Psoas muscle (tissue), 8 donors: Measurements from ENCODE around the gene ZNF600. TPM values are rescaled to one million over a fixed set of nuclear protein-coding genes. Genes with fewer than 3 reads are reported as not detected.
"Not testable (repeated sequence)": the region's sequence is repeated elsewhere in the genome, so short reads cannot be mapped to it uniquely, and the experiment has no call there.

ENCODE experiments used
- ATAC-seq, 4 donors: fragments of 200-7000 bp; cut with Tn5 transposase; one replicate each; pipeline ENCODE4 v1.9.1; 2020; ENCODE audit warnings: moderate library complexity in 3 of 4, mild to moderate bottlenecking in 2 of 4
- DNase-seq, 2 donors: peaks; one replicate each; pipeline ENCODE4 v3.0.0-alpha.2; 2020
- H3K27ac ChIP-seq: fragments of 200-600 bp; one replicate; pipeline ENCODE4 v1.8.0; 2022
- H3K27me3 ChIP-seq, 3 donors: fragments of 200-600 bp in 1 of 3; one replicate each; pipeline versions ENCODE4 v1.6.1 to v1.8.0; 2013 to 2022; ENCODE audit warnings: low read length in 2 of 3, mild to moderate bottlenecking in 2 of 3, moderate library complexity in 1 of 3; ENCODE audit not compliant: insufficient read depth in 3 of 3
- H3K36me3 ChIP-seq, 2 donors: fragments of 200-600 bp in 1 of 2; one replicate each; pipeline versions ENCODE4 v1.6.1 to v1.8.0; 2013 to 2022; ENCODE audit warnings: low read depth in 1 of 2, mild to moderate bottlenecking in 1 of 2, moderate library complexity in 1 of 2; ENCODE audit not compliant: insufficient read depth in 1 of 2
- H3K4me1 ChIP-seq: fragments of 200-600 bp; one replicate; pipeline ENCODE4 v1.8.0; 2022
- H3K4me3 ChIP-seq: fragments of 200-600 bp; one replicate; pipeline ENCODE4 v1.8.0; 2022; ENCODE audit warnings: mild to moderate bottlenecking
- H3K9me3 ChIP-seq: fragments of 200-600 bp; one replicate; pipeline ENCODE4 v1.8.0; 2022
- WGBS, 3 donors: extraction: QIAGEN DNeasy Blood & Tissue Kit; methylation state at CpG; one replicate each; pipeline versions ENCODE4 v1.1.6 to v1.1.7; 2013; 5-methylcytosine and 5-hydroxymethylcytosine counted together
- intact Hi-C, 2 donors: fragments of 100-400 bp; cut with DNase I; formaldehyde crosslinking; loops; one replicate each; pipeline versions ENCODE4 v1.11.0 to v1.14.2; 2022
- polyA plus RNA-seq, 3 donors: library from polyadenylated mRNA; stranded (reverse); fragments of 200-250 nt; gene quantifications; one replicate each; pipeline ENCODE4 v1.2.3, GENCODE V29; 2013
- total RNA-seq, 4 donors: library from RNA; stranded (reverse); fragmentation: NEBNext Ultra II Directional in 2 of 4; extraction: Animal tissue kit (Norgen Biotek cat#: 25700) in 2 of 4; gene quantifications; one replicate each; pipeline versions ENCODE4 v1.2.1 to v1.2.4, GENCODE V29; 2021 to 2023
- TF ChIP-seq, protein P1 (sequence below): fragments of 200-600 bp; IDR thresholded peaks from one replicate; pipeline ENCODE4 v1.8.0; 2022; ENCODE audit warnings: antibody characterized with exemption
- donor health status: healthy with polysubstance abuse.
- donor health status: DM: no; HTN: no; CAD: no; lungs with moderate emphysema.
- donor health status: Bipolar disorder and iron deficiency.
- donor health status: healthy.
- donor health status: DM: yes; HTN: yes; CAD: no.
- donor health status: DM: no; HTN: no; CAD: no.
- donor health status: DM: no; HTN: no; CAD: no.
- donor health status: DM: yes; HTN: yes; CAD: no.

Gene ZNF600
- total and polyA plus RNA-seq, 7 donors = 0.71 to 3.0 (median 1.7) TPM

DNA sequence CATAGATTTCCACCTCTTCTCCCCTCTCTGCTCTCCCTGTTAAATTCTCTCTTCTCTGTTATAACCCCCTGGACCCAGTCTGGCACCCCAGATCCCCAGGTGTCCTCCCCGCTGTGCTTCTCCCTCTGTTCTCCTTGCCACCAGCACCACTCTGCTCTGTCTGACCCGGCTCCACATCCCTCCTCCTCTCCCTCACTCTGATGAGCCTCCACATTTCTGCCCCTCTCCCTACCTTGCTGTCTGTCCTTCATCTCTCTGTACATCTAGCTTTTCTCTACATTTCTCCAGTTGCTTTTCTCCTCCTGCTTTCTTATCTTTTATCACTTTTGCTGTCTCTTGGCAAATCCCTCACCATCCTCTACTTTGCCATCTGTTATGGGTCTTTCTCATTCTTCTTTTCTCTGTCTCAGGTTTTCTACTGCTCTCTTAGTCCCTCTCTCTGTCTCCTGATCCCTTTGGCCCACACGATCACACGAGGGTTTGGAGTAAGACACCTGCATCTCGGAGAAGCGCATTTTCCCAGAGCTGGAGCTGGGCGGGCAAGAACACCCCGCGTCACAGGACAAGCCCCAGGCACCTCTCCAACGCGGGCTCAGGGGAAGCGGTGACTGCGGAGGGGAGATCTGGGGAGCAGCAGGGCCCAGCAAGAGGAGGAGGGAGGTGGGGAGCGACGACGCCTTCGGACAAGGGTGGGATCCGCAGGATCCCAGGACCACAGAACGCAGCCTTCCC lies 34.0 kb upstream of the ZNF600 start:
- H3K9me3 ChIP-seq, H3K27me3 ChIP-seq, H3K4me1 ChIP-seq, H3K36me3 ChIP-seq: not testable (repeated sequence)
- intact Hi-C loops = loop anchor here in 1 of 2 donors (5.0 kb wide), 1 partner anchor 37 kb away; the partner anchor contains the start of gene ZNF468
- Histone ChIP-seq H3K4me3 (peak overlapping the region; percentile 77), H3K27ac (peak overlapping the region; percentile 58)
- ATAC-seq = peak; percentile 28 to 65 (median 52)
- WGBS, 3 donors = 2 to 5% (median 3%) methylated on average over 12 to 18 of the region's 19 CpGs
- peak; percentile 53 to 55 for DNase-seq

DNA sequence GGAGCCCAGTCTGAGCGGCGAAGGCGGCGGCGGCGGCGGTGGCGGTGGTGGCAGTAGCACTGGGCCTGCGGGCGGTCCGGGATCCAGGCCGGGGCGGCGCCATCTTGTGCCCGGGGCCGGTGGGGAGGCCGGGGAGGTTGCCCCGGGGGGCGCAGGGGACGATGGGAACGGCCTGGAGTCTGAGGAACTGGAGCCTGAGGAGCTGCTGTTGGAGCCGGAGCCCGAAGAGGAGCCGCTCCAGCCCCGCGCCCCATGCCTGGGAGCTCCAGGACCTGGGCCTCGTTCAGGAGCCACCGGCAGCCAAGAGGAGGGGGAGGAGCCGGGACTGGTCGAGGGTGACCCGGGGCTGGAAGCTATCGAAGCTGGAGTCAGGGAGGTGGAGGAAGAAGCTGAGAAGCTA lies 23.2 kb upstream of the ZNF600 start:
- DNase-seq (no peak), ATAC-seq (no peak)
- Histone ChIP-seq H3K4me1 (no peaks in the 10 kb centered on the region), H3K9me3 (peaks cover 10% of the 10 kb centered on the region), H3K27me3 (no peaks in the 10 kb centered on the region), H3K27ac (no peak overlapping the region), H3K4me3 (no peak overlapping the region), H3K36me3 (peaks cover 4 to 27% of the 10 kb centered on the region in 2 donors)
- intact Hi-C loops = no loop called here
- 93 to 96% (median 95%) methylated on average over 32 of the region's 32 CpGs for WGBS, 3 donors
- TF ChIP-seq, protein P1, sequence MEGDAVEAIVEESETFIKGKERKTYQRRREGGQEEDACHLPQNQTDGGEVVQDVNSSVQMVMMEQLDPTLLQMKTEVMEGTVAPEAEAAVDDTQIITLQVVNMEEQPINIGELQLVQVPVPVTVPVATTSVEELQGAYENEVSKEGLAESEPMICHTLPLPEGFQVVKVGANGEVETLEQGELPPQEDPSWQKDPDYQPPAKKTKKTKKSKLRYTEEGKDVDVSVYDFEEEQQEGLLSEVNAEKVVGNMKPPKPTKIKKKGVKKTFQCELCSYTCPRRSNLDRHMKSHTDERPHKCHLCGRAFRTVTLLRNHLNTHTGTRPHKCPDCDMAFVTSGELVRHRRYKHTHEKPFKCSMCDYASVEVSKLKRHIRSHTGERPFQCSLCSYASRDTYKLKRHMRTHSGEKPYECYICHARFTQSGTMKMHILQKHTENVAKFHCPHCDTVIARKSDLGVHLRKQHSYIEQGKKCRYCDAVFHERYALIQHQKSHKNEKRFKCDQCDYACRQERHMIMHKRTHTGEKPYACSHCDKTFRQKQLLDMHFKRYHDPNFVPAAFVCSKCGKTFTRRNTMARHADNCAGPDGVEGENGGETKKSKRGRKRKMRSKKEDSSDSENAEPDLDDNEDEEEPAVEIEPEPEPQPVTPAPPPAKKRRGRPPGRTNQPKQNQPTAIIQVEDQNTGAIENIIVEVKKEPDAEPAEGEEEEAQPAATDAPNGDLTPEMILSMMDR = no peak

DNA sequence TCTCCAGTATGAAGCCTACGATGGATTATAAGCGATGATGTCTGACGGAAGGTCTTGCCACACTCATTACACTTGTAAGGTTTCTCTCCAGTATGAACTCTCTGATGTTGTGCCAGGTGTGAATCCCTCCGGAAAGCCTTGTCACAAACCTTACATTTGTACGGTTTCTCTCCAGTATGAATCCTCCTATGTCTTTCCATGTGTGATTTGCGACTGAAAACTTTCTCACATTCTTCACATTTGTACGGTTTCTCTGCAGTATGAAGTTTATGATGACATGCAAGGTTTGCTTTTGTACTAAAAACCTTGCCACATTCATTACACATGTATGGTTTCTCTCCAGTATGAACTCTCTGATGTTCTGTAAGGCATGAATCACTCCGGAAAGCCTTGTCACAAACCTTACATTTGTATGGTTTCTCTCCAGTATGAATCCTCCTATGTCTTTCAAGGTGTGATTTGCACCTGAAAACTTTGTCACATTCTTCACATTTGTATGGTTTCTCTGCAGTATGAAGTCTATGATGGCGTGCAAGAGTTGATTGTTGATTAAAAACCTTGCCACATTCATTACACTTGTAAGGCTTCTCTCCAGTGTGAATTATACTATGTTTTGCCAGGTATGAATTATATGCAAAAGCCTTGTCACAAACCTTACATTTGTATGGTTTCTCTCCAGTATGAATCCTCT lies 13.5 kb upstream of the ZNF600 start:
- H3K4me3 ChIP-seq, DNase-seq, H3K27me3 ChIP-seq, ATAC-seq, H3K27ac ChIP-seq, intact Hi-C loops, H3K4me1 ChIP-seq: not testable (repeated sequence)
- peaks cover 82% of the 10 kb centered on the region for H3K9me3 ChIP-seq
- H3K36me3 ChIP-seq = peaks cover 6 to 38% of the 10 kb centered on the region in 2 donors
- WGBS, 3 donors = 95 to 98% (median 97%) methylated on average over 9 of the region's 9 CpGs

DNA sequence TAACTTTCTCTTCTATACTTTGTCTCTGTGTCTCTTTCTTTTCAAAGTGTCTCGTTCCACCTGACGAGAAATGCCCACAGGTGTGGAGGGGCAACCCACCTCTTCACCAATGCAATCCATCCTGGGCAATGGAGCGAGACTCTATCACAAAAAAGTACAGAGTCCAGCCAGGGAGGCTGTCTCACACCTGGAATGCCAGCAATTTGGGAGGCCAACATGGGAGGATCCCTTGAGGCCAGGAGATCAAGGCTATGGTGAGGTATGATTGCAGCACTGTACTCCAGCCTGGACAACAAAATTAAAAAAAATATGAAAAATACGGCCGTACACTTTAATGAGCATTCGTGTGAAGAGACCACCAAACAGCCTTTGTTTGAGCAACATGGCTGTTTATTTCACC lies 2.8 kb upstream of the ZNF600 start:
- Histone ChIP-seq H3K27me3 (peaks cover 0 to 2% (median 0%) of the 10 kb centered on the region in 3 donors), H3K4me1 (no peaks in the 10 kb centered on the region), H3K36me3 (no peaks in the 10 kb centered on the region), H3K9me3 (peaks cover 5% of the 10 kb centered on the region), H3K27ac (no peak overlapping the region), H3K4me3 (no peak overlapping the region)
- intact Hi-C loops = no loop called here
- ATAC-seq (no peak), DNase-seq (no peak)
- TF ChIP-seq, protein P1 = no peak
- 91 to 93% (median 92%) methylated on average over 6 of the region's 6 CpGs for WGBS, 3 donors

DNA sequence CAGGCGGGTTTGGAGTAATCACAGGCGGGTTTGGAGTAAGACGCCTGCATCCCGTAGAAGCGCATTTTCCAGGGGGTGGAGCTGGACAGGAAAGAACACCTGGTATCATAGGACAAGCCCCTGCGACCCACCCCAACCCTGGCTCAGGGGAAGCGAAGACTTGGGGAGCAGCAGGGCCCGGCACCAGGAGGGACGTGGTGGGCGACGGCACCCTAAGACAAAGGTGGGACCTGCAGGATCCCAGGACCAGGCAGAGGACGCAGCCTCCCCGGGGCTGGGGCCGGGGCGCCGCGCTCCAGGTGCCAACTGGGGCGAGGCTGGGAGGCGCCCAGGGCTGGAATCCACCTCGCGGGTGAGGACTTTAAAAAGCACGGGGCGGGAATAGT lies 520 bp downstream of the ZNF600 start:
- H3K4me1 ChIP-seq = no peaks in the 10 kb centered on the region
- intact Hi-C loops = no loop called here
- ATAC-seq (peak in 3 of 4 donors; percentile 37 to 45 (median 38)), DNase-seq (peak in 1 of 2 donors; percentile 15)
- WGBS, 3 donors = 3 to 5% (median 3%) methylated on average over 23 of the region's 23 CpGs
- TF ChIP-seq, protein P1 = no peak
- H3K9me3 ChIP-seq = no peaks in the 10 kb centered on the region
- peak overlapping the region; percentile 69 for H3K4me3 ChIP-seq
- no peaks in the 10 kb centered on the region for H3K36me3 ChIP-seq
- peaks cover 0 to 2% (median 0%) of the 10 kb centered on the region in 3 donors for H3K27me3 ChIP-seq
- H3K27ac ChIP-seq = peak overlapping the region; percentile 19
